Adipose tissue (tissue), 3 donors: ENCODE data around the gene CHST9. TPM values are rescaled to one million over a fixed set of nuclear protein-coding genes. Genes with fewer than 3 reads are reported as not detected.

ENCODE experiments used
- H3K27ac ChIP-seq: one replicate; pipeline ENCODE4 v1.5.1; 2013; ENCODE audit warnings: low read depth, low read length
- WGBS, 3 donors: extraction: QIAGEN DNeasy Blood & Tissue Kit; methylation state at CpG; one replicate each; pipeline ENCODE4 v1.1.7; 2013; 5-methylcytosine and 5-hydroxymethylcytosine counted together
- polyA plus RNA-seq, 3 donors: library from polyadenylated mRNA; stranded (reverse); fragments of 200-250 nt; gene quantifications; one replicate each; pipeline ENCODE4 v1.2.3, GENCODE V29; 2013
- donor health status: healthy with polysubstance abuse.
- donor health status: Bipolar disorder and iron deficiency.
- donor health status: healthy.

The CHST9 gene
- polyA plus RNA-seq, 3 donors, result 0.07 to 3.1 TPM; not detected in 1

DNA sequence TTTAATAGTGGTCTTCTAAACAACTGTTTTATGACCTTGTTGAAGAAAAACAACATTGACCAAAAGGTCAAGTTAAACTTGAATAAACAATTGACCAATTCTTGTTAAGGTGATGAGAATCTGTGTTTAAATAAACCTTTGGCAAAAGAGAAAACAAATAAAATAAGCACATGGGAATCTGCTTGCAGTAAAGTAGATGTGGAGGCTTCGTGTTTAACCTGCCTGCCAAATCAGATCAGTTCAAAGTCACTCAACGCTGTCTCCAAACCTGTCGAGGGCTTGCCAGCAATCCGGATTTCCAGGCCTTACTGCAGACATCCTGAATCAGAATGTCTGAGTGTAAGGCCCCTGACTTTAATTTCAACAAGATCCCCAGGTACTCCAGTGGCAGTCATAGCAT lies 264.5 kb downstream of the CHST9 start:
- WGBS, 3 donors, result 45 to 54% (median 51%) methylated on average over 4 of the region's 4 CpGs
- no peak overlapping the region for H3K27ac ChIP-seq

DNA sequence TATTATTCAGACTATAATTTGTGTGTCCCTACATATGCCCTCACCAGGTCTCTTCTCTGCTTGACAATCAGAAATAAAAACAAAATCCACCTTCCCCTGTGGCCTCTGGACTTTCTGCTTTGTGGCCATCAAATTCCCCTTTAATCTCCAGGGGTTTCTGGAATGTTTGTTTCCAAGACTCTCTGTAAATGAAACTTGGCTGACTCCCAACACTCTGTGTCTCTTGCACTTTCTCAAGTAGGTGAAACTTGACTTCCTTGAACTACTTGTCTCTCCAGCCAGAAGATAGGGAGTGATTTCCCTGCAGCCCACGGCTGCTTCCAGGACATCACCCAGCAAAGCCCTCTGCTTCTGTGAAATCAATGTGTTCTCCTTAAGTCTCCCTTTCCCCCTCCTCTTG lies 265.5 kb downstream of the CHST9 start:
- 20 to 36% (median 28%) methylated on average over 1 of the region's 1 CpG for whole genome bisulfite sequencing, 3 donors
- no peak overlapping the region for H3K27ac ChIP-seq

DNA sequence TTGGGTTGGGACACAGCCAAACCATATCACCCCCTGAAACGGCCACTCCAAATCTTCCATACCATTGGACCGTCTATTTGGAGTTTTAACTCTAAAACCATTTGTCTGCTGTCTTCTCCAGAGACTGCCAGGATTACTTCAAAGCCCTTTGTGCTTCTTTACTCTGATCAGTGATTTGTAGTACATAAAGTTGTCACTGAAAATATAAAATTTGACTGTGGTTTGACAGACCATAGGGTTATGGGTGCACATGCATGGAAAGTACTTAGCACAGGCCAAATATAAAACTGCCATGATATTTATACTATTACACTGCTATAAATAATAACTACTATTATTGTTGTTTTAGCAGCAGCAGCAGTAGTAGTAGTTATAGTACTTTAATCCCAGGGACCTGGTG lies 265.9 kb downstream of the CHST9 start:
- 60 to 69% (median 61%) methylated on average over 2 of the region's 2 CpGs for WGBS, 3 donors
- H3K27ac ChIP-seq, result no peak overlapping the region

DNA sequence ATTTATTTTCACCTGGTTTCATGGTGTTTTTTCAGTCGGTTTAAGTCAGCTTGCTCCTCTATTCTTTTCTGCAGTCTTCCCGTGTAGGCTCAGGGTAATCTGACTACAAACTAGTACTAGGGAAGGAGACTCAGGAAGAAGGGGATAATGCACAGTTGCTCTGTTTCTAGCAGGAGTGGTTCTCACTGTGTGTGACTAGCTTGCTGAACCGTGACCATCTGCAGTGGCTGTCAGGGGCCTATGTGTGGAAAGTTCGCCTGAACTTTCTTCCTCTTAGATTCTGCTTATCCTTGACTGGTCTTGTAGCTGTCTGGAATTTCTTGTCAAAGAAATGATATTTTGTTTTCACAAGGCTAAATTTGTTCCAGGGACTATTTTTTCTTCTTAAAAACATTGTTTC lies 273.3 kb downstream of the CHST9 start:
- H3K27ac ChIP-seq, result no peak overlapping the region
- 58 to 74% (median 69%) methylated on average over 4 of the region's 4 CpGs for WGBS, 3 donors

DNA sequence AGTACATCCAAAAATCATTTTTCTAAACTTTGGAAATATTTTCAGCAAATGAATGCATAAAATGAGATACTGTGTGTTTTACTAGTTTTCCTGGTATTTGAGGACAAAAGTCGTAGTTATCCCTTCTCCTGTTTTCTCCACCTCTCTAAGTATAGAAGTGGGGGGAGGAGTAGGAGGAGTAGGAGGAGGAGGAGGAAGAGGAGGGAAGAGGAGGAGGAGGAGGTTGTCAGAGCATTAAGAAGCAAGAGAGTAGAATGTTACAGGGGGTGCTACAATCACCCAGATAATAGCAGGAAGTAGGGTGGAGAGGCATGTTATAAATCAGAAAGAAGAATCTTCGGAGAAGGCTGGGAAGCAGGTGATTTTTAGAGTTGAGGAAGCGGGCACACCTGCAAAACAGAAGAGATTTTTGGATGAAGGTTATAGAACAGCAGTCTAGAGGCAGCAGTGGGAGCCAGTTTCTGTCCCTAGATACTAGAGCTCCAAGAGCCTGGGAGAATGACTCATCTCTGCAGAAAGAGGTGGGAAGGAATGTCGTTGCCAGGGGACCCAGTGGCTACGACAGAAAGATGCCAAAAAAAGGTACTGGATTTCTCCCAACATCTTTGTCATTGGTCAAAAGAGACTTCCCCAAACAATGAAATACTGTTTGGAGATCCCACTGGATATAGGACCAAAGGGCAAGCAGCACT lies 275.4 kb downstream of the CHST9 start:
- 45 to 53% (median 46%) methylated on average over 5 of the region's 5 CpGs for WGBS, 3 donors
- H3K27ac ChIP-seq, result no peak overlapping the region

DNA sequence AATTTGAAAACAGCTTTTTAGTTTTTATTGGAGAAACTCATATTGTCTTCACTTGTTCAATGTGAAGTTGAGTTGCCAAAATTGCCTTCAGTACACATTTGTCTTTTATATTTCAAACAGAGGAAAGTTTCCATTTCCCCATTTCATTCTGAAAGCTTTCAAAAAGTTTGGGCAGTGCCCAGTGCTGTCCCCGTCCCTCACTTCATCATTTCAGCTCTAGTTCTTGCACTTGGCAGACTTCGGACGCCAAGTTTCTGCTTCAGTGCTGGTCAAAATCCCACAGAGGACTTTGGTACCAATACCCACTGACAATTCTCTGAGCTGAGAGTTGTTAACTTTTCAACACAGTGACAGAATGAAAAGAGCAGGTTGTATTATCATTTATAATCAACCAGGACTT lies 276.2 kb downstream of the CHST9 start:
- H3K27ac ChIP-seq, result no peak overlapping the region
- 56 to 59% (median 58%) methylated on average over 3 of the region's 3 CpGs for WGBS, 3 donors

DNA sequence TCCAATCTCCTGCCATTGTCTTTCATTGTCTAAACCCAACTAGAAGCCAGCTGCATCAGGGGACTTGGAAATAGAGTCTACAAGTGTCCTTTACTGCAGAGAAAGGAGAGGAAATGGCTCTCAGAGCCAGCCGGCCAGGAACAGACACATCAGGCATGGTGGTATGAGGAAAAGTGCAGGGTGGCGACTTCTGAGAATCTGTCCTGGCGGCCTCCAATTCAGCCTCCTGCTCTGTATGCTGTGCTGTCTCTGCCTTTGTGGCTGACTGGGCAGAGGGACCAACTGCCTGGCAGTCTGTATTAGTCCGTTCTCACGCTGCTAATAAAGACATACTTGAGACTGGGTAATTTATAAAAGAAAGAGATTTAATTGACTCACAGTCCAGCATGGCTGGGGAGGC lies 282.8 kb downstream of the CHST9 start:
- 88 to 93% (median 92%) methylated on average over 5 of the region's 5 CpGs for WGBS, 3 donors
- H3K27ac ChIP-seq, result no peak overlapping the region

DNA sequence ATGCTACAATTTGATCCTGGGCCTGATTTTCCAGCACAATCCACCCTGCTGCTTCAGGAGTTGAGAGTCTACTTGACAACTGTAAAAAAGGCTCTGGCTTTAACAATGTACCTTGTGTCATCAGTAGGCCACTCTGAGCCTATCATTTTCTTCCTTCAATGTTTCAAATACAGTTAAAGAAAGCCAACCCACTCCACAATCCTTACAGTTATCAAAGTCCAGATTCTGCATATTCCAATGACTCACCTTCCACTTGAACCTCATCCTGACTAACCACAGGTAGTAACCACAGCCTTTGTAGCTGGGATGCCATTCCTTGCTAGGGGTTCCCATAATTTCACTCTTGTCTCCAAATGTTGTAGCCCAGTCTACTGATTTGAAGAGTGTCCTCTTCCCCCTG lies 284.1 kb downstream of the CHST9 start:
- no peak overlapping the region for H3K27ac ChIP-seq

DNA sequence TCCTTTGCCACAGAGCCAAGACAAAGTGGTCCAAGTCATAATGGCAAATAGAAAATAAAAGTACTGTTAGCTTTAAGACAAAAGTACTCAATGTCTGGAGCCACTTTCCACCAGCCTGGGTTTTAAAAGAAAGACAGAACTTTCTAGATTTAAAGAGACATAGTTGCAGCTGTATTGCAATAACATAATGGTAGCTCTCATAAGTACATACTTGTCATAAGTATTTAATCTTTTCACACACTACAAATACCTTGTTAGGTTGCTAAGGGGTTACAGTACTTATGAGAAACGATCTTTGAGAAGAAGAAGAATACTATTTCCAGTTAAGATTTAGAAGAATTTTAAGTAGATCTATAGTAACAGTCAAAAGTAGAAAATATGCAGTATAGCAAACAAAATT lies 290.7 kb downstream of the CHST9 start:
- WGBS, 3 donors, result 43 to 64% (median 51%) methylated on average over 1 of the region's 1 CpG
- H3K27ac ChIP-seq, result no peak overlapping the region

DNA sequence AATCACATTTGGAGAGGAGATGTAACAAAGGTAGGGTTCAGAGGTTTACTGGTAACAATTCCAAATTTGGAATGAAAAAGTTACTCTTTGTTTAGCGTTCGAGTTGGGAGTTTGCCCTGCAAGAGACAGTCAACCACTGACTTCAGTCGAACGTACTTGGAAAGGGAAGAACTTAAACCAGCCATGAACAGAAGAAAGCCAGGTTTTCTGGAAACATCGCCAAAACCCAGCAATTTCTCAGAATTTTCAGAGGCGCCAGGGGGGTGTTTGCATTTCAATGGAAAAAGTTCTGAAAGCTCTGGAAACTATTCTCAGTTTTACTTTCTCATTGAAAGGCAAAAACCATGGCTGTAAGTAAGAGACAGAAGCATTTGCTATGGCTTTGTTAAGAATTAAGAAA lies 291.1 kb downstream of the CHST9 start:
- WGBS, 3 donors, result 41 to 47% (median 46%) methylated on average over 6 of the region's 6 CpGs
- H3K27ac ChIP-seq, result no peak overlapping the region

DNA sequence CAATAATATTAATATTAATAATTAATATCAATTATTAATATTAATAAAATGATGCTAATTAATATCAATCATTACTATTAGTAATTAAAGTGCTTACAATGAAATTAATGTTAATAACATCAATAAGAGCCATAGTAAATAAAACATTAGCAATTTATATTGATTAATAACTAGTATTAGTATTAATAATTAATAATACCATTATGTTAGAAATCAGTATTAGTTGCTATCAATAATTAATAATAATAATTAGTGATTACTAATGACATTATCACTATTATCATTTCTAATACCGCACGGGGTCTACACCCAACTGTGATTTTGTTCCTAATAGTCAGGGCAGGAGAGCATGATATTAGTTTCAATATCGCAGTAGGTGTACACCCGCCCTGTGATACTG lies 296.8 kb downstream of the CHST9 start:
- 90 to 97% (median 97%) methylated on average over 4 of the region's 4 CpGs for WGBS, 3 donors

DNA sequence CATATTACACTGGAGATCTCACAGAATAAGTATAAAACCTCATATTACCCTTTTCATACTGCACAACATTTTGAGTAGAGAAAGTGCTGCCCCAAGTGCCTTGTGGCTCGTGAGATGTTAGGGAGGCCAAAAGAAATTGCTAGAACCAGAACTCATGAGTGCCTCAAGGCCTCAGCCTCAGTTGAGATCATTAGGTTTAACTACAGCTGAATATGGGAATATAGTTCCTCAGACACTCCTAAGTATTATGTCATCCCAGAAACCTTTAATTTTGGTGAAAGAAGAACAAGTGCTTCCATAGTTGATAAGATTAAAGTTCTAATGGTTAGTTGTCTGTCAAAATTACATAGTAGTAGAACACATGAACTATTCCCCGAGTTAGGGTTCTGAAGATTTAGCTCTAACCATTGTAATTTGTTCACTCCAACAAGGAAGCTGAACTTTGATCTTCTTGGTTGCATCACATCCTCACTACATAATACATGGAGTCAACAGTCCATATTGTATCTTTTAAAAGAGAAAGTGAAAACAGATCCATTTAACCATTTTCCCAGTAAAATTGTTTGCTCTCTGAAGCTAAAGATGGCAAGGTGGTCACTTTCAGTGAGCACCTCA lies 310.0 kb downstream of the CHST9 start:
- no peak overlapping the region for H3K27ac ChIP-seq
- 69 to 86% (median 77%) methylated on average over 2 of the region's 2 CpGs for WGBS, 3 donors

More for the DNA sequence above, 296.8 kb downstream of the CHST9 start:
- no peak overlapping the region for H3K27ac ChIP-seq

DNA sequence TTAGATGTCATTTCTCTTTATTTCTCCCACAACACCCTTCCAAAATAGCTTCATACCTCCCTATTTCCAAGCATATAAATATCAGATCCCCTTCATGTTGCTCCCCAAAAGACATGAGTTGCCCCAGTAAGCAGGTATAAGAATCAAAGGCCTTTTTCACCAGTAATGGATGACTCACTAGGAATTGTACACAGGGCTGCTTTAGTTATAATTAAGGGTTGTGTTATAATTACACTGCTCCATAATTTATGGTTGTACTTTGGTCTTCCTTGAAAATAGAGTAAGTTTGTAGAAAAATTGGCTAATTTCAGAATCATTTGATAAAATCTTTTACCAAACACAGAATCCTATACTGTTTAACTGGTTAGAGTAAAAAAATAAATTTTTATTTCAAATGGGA lies 310.8 kb downstream of the CHST9 start:
- no peak overlapping the region for H3K27ac ChIP-seq

DNA sequence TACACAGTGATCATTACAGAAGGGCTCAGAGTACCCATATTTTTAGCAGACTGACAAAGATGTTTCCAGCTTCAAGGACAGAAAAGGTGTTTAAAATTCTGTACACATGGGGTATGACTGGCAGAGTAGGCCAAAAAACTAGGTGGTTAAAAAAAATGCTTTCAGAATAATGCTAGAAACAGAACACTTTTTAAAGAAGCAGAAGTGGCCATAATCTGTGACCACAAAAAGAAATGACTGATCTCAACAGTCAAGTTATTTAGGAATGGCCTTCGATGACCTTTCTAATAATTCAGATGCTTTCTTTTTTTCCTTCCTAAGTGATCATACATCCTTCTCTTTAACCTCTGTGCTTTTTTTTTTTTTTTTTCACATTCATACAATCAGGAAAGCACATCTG lies 315.5 kb downstream of the CHST9 start:
- WGBS, 3 donors, result 56 to 93% (median 60%) methylated on average over 1 of the region's 1 CpG
- no peak overlapping the region for H3K27ac ChIP-seq

DNA sequence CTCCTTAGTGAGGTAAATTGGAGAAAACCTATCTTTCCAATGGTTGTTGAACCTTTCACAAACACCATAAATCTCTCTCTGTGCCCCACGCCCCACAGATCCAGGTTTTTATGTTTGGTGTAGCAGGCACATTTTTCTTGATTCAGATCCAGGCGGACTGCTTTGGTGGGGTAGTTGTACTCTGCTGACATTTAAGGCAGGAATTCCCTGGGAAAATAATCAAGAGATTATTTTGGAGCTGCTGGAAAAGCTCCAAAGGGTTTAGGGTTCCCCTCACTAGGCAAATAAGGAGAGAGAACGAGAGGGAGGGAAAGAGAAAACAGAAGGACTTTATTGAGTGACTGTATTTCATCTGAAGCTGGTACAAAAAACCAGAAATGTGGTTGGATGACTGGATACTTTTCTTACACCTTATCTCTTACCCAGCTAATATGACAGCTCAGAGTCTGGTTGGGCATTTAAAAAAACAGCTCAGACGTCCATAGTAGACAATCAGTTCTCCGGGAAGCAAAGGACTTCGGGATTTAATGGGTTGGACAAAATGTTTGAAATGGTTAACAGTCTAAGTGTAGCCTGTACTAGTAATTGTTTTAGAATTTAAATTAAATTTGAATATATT lies 316.0 kb downstream of the CHST9 start:
- WGBS, 3 donors, result 41 to 63% (median 58%) methylated on average over 6 of the region's 6 CpGs
- no peak overlapping the region for H3K27ac ChIP-seq

DNA sequence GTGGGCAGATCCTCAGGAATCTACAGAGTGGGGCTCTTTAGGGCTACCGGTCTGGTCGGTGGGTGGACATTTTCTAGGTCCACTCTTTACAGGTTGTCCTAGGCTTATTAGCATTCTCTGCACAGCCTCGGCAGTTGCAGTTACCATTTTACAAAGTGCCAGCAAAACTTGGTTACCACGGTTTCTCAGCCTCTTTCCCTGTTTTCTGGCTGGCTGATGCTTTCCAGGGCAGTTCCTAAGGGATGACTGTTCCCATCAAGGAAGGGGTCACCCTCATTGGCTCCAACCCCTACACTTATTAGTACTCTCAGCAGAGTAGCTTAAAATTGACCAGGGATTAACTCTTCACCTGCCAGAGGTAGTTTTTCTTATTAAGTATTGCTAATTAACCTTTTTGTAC lies 317.6 kb downstream of the CHST9 start:
- no peak overlapping the region for H3K27ac ChIP-seq
- WGBS, 3 donors, result 69 to 74% (median 73%) methylated on average over 4 of the region's 4 CpGs

DNA sequence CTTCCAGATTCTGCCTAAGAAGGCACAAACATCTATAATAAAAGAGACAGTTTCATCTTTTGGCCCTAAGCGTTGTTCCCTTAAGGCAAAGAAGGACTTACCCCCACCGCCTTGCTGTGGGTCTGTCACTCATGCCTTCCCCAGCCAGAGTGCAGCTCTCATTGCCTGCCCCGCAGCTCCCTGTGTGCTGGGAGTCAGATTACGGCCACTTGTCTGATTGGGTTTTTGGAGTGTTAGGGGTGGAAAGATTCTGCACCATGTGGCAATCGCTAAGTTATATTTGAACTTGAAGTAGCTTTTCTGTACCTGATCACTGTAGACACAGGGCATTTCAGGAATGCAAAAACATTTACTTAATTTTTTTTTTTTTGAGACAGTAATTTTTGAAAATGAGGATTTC lies 319.6 kb downstream of the CHST9 start, which contains the start of gene AQP4:
TSS of gene AQP4 (minus strand) at position 151 of the 400 bp plus-strand sequence. CDS start at position 133, 18 bp downstream.
- 30 to 57% (median 56%) methylated on average over 5 of the region's 5 CpGs for WGBS, 3 donors

DNA sequence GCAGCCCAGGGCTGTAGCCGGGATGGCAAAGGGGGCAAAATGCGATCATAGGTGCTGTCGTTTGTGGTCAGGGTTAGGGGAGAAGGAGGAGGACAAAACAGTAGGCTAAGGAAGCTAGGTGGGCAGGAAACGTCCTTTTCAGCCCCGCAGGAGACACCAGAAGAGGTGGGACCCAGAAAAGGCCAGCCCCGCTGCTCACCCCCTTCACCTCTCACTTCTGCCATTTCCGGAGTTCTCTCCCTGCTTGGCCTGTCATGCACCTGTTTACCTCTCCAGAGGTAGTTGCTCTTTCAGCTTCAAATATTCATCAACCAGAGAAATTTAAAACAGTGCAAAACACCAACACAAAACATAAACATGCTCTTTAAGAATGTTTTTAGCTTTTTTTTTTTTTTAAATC lies 320.4 kb downstream of the CHST9 start:
- WGBS, 3 donors, result 67 to 71% (median 67%) methylated on average over 7 of the region's 7 CpGs
- no peak overlapping the region for H3K27ac ChIP-seq

More for the DNA sequence above, 319.6 kb downstream of the CHST9 start, which contains the start of gene AQP4:
- H3K27ac ChIP-seq, result no peak within 1 kb of the TSS

DNA sequence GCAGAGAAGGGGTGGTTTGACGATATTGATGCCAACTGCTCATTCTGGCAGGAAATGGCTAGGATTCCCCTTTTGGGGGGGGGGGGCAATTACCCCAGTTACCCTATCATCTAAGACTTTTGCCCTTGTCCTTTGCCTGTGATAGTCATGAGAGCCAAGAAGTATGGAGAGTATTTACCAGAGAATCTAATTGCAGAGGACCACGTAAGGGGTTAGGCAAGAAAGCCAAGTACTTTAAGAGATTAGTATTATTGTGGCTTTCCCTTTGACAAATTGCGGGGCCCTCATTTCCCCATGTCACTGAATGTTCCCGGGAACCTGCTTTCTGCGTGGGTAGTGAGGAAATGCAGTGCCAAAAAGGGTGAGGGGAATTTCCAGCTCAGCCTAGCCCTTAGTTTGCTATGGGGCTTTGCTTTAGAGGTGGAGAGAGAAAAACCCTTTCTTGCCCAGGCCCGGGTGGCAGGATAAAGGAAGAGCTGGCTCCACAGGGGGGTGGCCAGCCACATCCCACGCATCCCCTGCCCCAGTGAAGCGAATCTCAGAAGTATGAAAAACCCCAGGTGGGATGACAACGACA lies 321.1 kb downstream of the CHST9 start:
- 32 to 50% (median 47%) methylated on average over 9 of the region's 9 CpGs for WGBS, 3 donors
- H3K27ac ChIP-seq, result no peak overlapping the region
